ENCODE measurements around the gene SERPINH1. TPM values are rescaled to one million over a fixed set of nuclear protein-coding genes. Genes with fewer than 3 reads are reported as not detected.
A peak's percentile ranks its signal among the peaks of the same experiment; 100 is the strongest.

Gene SERPINH1
- total RNA-seq, 3 donors from 2014 or later (not counting 1 experiment from before 2014, with no cell fraction given): 5.4 to 8.8 (median 7.2) TPM

DNA sequence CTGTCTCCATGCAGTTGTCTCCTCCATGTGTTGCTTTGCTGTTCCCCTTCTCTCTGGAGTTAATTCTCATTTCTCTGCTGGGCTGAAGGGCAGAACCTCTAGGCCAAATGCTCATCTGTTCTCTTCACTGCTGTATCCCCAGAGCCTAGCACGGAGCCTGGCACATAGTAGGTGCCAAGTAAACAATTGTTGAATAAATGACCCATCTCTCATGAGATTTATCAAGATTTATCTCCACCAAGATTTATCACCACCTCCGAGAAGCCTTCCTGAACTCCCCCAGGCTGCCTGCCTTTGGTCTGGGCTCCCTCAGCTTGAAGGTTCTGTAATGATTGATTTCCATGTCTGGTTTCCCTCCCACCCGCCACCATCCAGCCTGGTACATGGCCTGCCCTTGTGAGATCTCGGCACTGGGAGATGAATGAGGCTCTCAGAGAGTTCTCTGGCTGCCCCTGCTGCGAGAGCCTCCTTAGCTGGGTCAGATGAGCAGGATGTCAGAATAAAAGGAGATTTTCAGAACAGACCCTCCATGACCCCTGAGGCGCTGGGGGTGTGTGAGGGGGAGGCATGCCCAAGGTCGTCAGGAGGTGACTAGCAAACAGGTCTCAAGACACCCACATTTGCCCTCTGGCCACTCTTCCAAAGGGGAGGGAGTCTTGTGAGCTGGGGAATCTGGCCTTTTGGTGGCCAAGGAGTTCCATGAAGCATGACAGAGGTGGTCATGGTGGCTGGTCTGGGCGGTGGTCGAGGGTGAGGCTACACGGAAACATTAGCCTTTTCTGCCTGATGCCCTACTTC lies 33.9 kb upstream of the SERPINH1 start:
- Mint-ChIP-seq H3K27ac (peak overlapping the region in 1 of 2 donors; percentile 9), H3K4me1 (peaks cover 13 to 58% of the 10 kb centered on the region in 2 donors)

GRCh38 chr11:75530577-75530976 lies 31.5 kb upstream of the SERPINH1 start:
- H3K9me3 ChIP-seq (ENCODE audit: control insufficient read depth, insufficient read depth, low read length): no peaks in the 10 kb centered on the region
- Mint-ChIP-seq H3K4me1 (peaks cover 19 to 55% of the 10 kb centered on the region in 2 donors), H3K4me3 (no peak overlapping the region), H3K27ac (peak overlapping the region in 1 of 2 donors; percentile 33), H3K27me3 (ENCODE audit: low read depth in 2 of 2) (peaks cover 13 to 18% of the 10 kb centered on the region in 2 donors), H3K9me3 (no peaks in the 10 kb centered on the region), H3K36me3 (no peaks in the 10 kb centered on the region)
- no peaks in the 10 kb centered on the region for H3K27me3 ChIP-seq (ENCODE audit: control insufficient read depth, insufficient read depth, low read length)
- TF ChIP-seq, protein P1, sequence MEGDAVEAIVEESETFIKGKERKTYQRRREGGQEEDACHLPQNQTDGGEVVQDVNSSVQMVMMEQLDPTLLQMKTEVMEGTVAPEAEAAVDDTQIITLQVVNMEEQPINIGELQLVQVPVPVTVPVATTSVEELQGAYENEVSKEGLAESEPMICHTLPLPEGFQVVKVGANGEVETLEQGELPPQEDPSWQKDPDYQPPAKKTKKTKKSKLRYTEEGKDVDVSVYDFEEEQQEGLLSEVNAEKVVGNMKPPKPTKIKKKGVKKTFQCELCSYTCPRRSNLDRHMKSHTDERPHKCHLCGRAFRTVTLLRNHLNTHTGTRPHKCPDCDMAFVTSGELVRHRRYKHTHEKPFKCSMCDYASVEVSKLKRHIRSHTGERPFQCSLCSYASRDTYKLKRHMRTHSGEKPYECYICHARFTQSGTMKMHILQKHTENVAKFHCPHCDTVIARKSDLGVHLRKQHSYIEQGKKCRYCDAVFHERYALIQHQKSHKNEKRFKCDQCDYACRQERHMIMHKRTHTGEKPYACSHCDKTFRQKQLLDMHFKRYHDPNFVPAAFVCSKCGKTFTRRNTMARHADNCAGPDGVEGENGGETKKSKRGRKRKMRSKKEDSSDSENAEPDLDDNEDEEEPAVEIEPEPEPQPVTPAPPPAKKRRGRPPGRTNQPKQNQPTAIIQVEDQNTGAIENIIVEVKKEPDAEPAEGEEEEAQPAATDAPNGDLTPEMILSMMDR (IDR thresholded peaks at IDR 0.05): no peak
- no peak overlapping the region for H3K4me3 ChIP-seq (ENCODE audit: low read length)
- ATAC-seq: no peak
- no peak for DNase-seq
- intact Hi-C loops (cut with micrococcal nuclease): no loop called here
- H3K4me1 ChIP-seq (ENCODE audit: control insufficient read depth, insufficient read depth, low read length): peaks cover 28% of the 10 kb centered on the region
- no peaks in the 10 kb centered on the region for H3K36me3 ChIP-seq (ENCODE audit: control insufficient read depth, insufficient read depth, low read length)
- WGBS (ENCODE audit: insufficient coverage): 61% methylated on average over 3 of the region's 3 CpGs
- no peak overlapping the region for H3K27ac ChIP-seq (ENCODE audit: low read length)

More for the DNA sequence above, 33.9 kb upstream of the SERPINH1 start:
- H3K9me3 Mint-ChIP-seq: no peaks in the 10 kb centered on the region
- TF ChIP-seq, protein P1 (IDR thresholded peaks at IDR 0.05): no peak
- Histone ChIP-seq H3K27ac (ENCODE audit: low read length) (no peak overlapping the region), H3K4me1 (ENCODE audit: control insufficient read depth, insufficient read depth, low read length) (peaks cover 34% of the 10 kb centered on the region), H3K4me3 (ENCODE audit: low read length) (no peak overlapping the region), H3K27me3 (ENCODE audit: control insufficient read depth, insufficient read depth, low read length) (no peaks in the 10 kb centered on the region), H3K36me3 (ENCODE audit: control insufficient read depth, insufficient read depth, low read length) (no peaks in the 10 kb centered on the region), H3K9me3 (ENCODE audit: control insufficient read depth, insufficient read depth, low read length) (no peaks in the 10 kb centered on the region)
- no peaks in the 10 kb centered on the region for H3K36me3 Mint-ChIP-seq
- H3K4me3 Mint-ChIP-seq: peak overlapping the region; percentile 37
- peaks cover 22 to 29% of the 10 kb centered on the region in 2 donors for H3K27me3 Mint-ChIP-seq (ENCODE audit: low read depth in 2 of 2)
- WGBS (ENCODE audit: insufficient coverage): 64% methylated on average over 10 of the region's 10 CpGs
- ATAC-seq: no peak
- DNase-seq: no peak
- intact Hi-C loops (cut with micrococcal nuclease): no loop called here

- H3K36me3 Mint-ChIP-seq: no peaks in the 10 kb centered on the region
- Histone ChIP-seq H3K4me3 (ENCODE audit: low read length) (no peak overlapping the region), H3K9me3 (ENCODE audit: control insufficient read depth, insufficient read depth, low read length) (no peaks in the 10 kb centered on the region), H3K27me3 (ENCODE audit: control insufficient read depth, insufficient read depth, low read length) (no peaks in the 10 kb centered on the region), H3K4me1 (ENCODE audit: control insufficient read depth, insufficient read depth, low read length) (peaks cover 32% of the 10 kb centered on the region), H3K27ac (ENCODE audit: low read length) (no peak overlapping the region), H3K36me3 (ENCODE audit: control insufficient read depth, insufficient read depth, low read length) (no peaks in the 10 kb centered on the region)
- peaks cover 13 to 18% of the 10 kb centered on the region in 2 donors for H3K27me3 Mint-ChIP-seq (ENCODE audit: low read depth in 2 of 2)
- H3K27ac Mint-ChIP-seq: peak overlapping the region in 1 of 2 donors; percentile 65
- intact Hi-C loops (cut with micrococcal nuclease): no loop called here
- no peak overlapping the region for H3K4me3 Mint-ChIP-seq
- ATAC-seq (no peak), DNase-seq (no peak)
- H3K4me1 Mint-ChIP-seq: peaks cover 26 to 62% of the 10 kb centered on the region in 2 donors
- H3K9me3 Mint-ChIP-seq: no peaks in the 10 kb centered on the region
- TF ChIP-seq, protein P1 (IDR thresholded peaks at IDR 0.05): no peak
- WGBS (ENCODE audit: insufficient coverage): 83% methylated on average over 4 of the region's 4 CpGs
These were observed 30.7 kb upstream of the SERPINH1 start for GRCh38 chr11:75531325-75531724.

Measured in natural killer cell (primary cell).